ENCODE data around the gene LRP5. TPM values are rescaled to one million over a fixed set of nuclear protein-coding genes. Genes with fewer than 3 reads are reported as not detected.

LRP5 gene
- total and polyA plus RNA-seq, 9 of the 15 experiments (the other 6 are each of a cell fraction or from before 2014, with no cell fraction given): 0.48 to 44.2 (median 13.5) TPM

GRCh38 chr11:68436985-68437926, 124.9 kb downstream of the LRP5 start (continued):
- TF ChIP-seq POLR3G (IDR thresholded peaks at IDR 0.05; ENCODE audit: extremely low read depth, insufficient read length, insufficient replicate concordance) (no peak), CBFA2T3 (IDR thresholded peaks at IDR 0.05) (0 out of 2 replicates have a peak, but pooled peaks have one; percentile 2), EP300 (IDR thresholded peaks at IDR 0.05; ENCODE audit: low read length) (no peak), ZNF764 (CRISPR knock-in tag; IDR thresholded peaks at IDR 0.05; ENCODE audit: low read depth) (no peak), ZNF165 (CRISPR knock-in tag; IDR thresholded peaks at IDR 0.05; ENCODE audit: borderline replicate concordance) (no peak), RAD21 (CRISPR knock-in tag; conservative IDR thresholded peaks at IDR 0.05 in 1 of 2, IDR thresholded peaks at IDR 0.05 in 1 of 2) (peak in 1 of 2 experiments; percentile 24; a peak in 1 of 4 replicates), PHF8 (IDR thresholded peaks at IDR 0.05; ENCODE audit: borderline replicate concordance, low read length) (peak; percentile 50; the same call in 1 of the 2 replicates), SMAD1 (IDR thresholded peaks at IDR 0.05; ENCODE audit: low read depth, low read length, partially characterized antibody) (no peak), TCF3 (CRISPR knock-in tag; IDR thresholded peaks at IDR 0.05) (peak; percentile 34; the same call in 1 of the 2 replicates), L3MBTL2 (IDR thresholded peaks at IDR 0.05) (peak; percentile 85), NEUROD1 (IDR thresholded peaks at IDR 0.05; ENCODE audit: borderline replicate concordance, low read depth, low read length, partially characterized antibody) (no peak), NFIC (IDR thresholded peaks at IDR 0.05) (peak; percentile 60; the same call in 1 of the 2 replicates), E2F4 (CRISPR knock-in tag; IDR thresholded peaks at IDR 0.05; ENCODE audit: low read depth) (no peak), HCFC1 (IDR thresholded peaks at IDR 0.05; ENCODE audit: low read depth, low read length) (no peak), FOSL1 (tag; conservative IDR thresholded peaks at IDR 0.05) (peak; percentile 91), PTRF (tag; IDR thresholded peaks at IDR 0.05) (no peak), POLR2A (conservative IDR thresholded peaks at IDR 0.05) (no peak), NCOA6 (IDR thresholded peaks at IDR 0.05) (no peak), AFF4 (CRISPR knock-in tag; IDR thresholded peaks at IDR 0.05) (no peak), MNT (conservative IDR thresholded peaks at IDR 0.05) (peak in 1 of 2 experiments; percentile 46; a peak in 2 of 4 replicates), IRF1 (CRISPR knock-in tag; IDR thresholded peaks at IDR 0.05; ENCODE audit: borderline replicate concordance) (no peak)

Measured in K562 (cell line).